Chondrocyte (in vitro differentiated cells): ENCODE measurements around the gene BDKRB2. TPM values are rescaled to one million over a fixed set of nuclear protein-coding genes. Genes with fewer than 3 reads are reported as not detected.

Source experiments
- DNase-seq: peaks from one replicate; pipeline ENCODE4 v3.0.0; 2021; ENCODE audit warnings: mixed read lengths, low spot score
- H3K27ac Mint-ChIP-seq: one replicate; pipeline ENCODE4 v1.8.0; 2021; ENCODE audit warnings: mild to moderate bottlenecking, moderate library complexity, mixed read lengths; ENCODE audit not compliant: unreplicated experiment
- H3K27me3 Mint-ChIP-seq: 2 replicates; pipeline ENCODE4 v1.8.0; 2021; ENCODE audit warnings: low read depth, mixed read lengths
- H3K36me3 Mint-ChIP-seq: 2 replicates; pipeline ENCODE4 v1.8.0; 2021; ENCODE audit warnings: low read depth, mixed read lengths
- H3K4me1 Mint-ChIP-seq: 2 replicates; pipeline ENCODE4 v1.8.0; 2021; ENCODE audit warnings: low read depth, mild to moderate bottlenecking, mixed read lengths
- H3K4me3 Mint-ChIP-seq: one replicate; pipeline ENCODE4 v1.8.0; 2021; ENCODE audit warnings: mild to moderate bottlenecking, moderate library complexity, mixed read lengths; ENCODE audit not compliant: unreplicated experiment
- H3K9me3 Mint-ChIP-seq: 2 replicates; pipeline ENCODE4 v1.8.0; 2021; ENCODE audit warnings: low read depth, mixed read lengths
- CTCF ChIP-seq: fragments of 200-600 bp; sonication (generic); IDR thresholded peaks from 2 replicates; pipeline ENCODE4 v1.5.0; 2021; ENCODE audit warnings: antibody characterized with exemption, mild to moderate bottlenecking, moderate library complexity
- total RNA-seq: library from RNA; stranded (reverse); gene quantifications from 3 replicates; pipeline ENCODE4 v1.2.1, GENCODE V29; 2021

BDKRB2 gene
- total RNA-seq, 1 donor from 2014 or later, result 0.27 TPM

GRCh38 chr14:96233661-96234060 lies 29.0 kb downstream of the BDKRB2 start:
- no peak overlapping the region for H3K27ac Mint-ChIP-seq
- H3K36me3 Mint-ChIP-seq, result no peaks in the 10 kb centered on the region
- no peak for DNase-seq
- peaks cover 3% of the 10 kb centered on the region for H3K27me3 Mint-ChIP-seq
- no peaks in the 10 kb centered on the region for H3K4me1 Mint-ChIP-seq
- no peak overlapping the region for H3K4me3 Mint-ChIP-seq
- no peak for TF ChIP-seq CTCF
- no peaks in the 10 kb centered on the region for H3K9me3 Mint-ChIP-seq

GRCh38 chr14:96235426-96235825 lies 30.8 kb downstream of the BDKRB2 start:
- no peak overlapping the region for H3K4me3 Mint-ChIP-seq

GRCh38 chr14:96237641-96238040 lies 33.0 kb downstream of the BDKRB2 start:
- Mint-ChIP-seq H3K4me1 (no peaks in the 10 kb centered on the region), H3K9me3 (no peaks in the 10 kb centered on the region), H3K36me3 (no peaks in the 10 kb centered on the region), H3K27me3 (peaks cover 8% of the 10 kb centered on the region), H3K4me3 (no peak overlapping the region), H3K27ac (no peak overlapping the region)
- no peak for DNase-seq
- TF ChIP-seq CTCF, result no peak

More at GRCh38 chr14:96235426-96235825, 30.8 kb downstream of the BDKRB2 start:
- Mint-ChIP-seq H3K36me3 (no peaks in the 10 kb centered on the region), H3K27me3 (peaks cover 3% of the 10 kb centered on the region), H3K27ac (no peak overlapping the region), H3K9me3 (no peaks in the 10 kb centered on the region), H3K4me1 (no peaks in the 10 kb centered on the region)
- no peak for TF ChIP-seq CTCF
- DNase-seq, result no peak

GRCh38 chr14:96238676-96239265 lies 34.1 kb downstream of the BDKRB2 start:
- TF ChIP-seq CTCF, result no peak
- Mint-ChIP-seq H3K27ac (no peak overlapping the region), H3K4me3 (no peak overlapping the region), H3K36me3 (no peaks in the 10 kb centered on the region), H3K27me3 (peaks cover 9% of the 10 kb centered on the region), H3K4me1 (no peaks in the 10 kb centered on the region), H3K9me3 (no peaks in the 10 kb centered on the region)
- no peak for DNase-seq

GRCh38 chr14:96239711-96240141 lies 35.1 kb downstream of the BDKRB2 start:
- no peaks in the 10 kb centered on the region for H3K36me3 Mint-ChIP-seq
- H3K4me3 Mint-ChIP-seq, result no peak overlapping the region
- TF ChIP-seq CTCF, result no peak
- no peak for DNase-seq
- peaks cover 7% of the 10 kb centered on the region for H3K27me3 Mint-ChIP-seq
- no peaks in the 10 kb centered on the region for H3K9me3 Mint-ChIP-seq
- H3K27ac Mint-ChIP-seq, result no peak overlapping the region
- H3K4me1 Mint-ChIP-seq, result no peaks in the 10 kb centered on the region
